ENCODE measurements around the gene PHOSPHO1. TPM values are rescaled to one million over a fixed set of nuclear protein-coding genes. Genes with fewer than 3 reads are reported as not detected.
A peak's percentile ranks its signal among the peaks of the same experiment; 100 is the strongest.

PHOSPHO1 gene
- polyA plus RNA-seq, 2 of the 4 experiments (the other 2 are of a cell fraction), result 0.32 to 1.6 TPM

GRCh38 chr17:49231563-49231894 is 942 bp upstream of the PHOSPHO1 start (continued):
- TF ChIP-seq ZFP36 (IDR thresholded peaks at IDR 0.05; ENCODE audit: borderline replicate concordance, partially characterized antibody), result no peak
- no peak for TF ChIP-seq HMGXB4 (CRISPR knock-in tag; IDR thresholded peaks at IDR 0.05; ENCODE audit: borderline replicate concordance)
- no peak for TF ChIP-seq MAFK (IDR thresholded peaks at IDR 0.05; ENCODE audit: partially characterized antibody)
- TF ChIP-seq CBX8 (IDR thresholded peaks at IDR 0.05), result no peak

- DNase-seq (ENCODE audit: low read depth in 1 of 2, low spot score in 1 of 2), result no peak
- POLR2A ChIA-PET, result interaction anchor here (0.6 kb wide), 2 partner anchors 175 to 234 kb away, joined by 3 to 5 read pairs; no protein-coding TSS in a partner anchor
- no peak for FAIRE-seq
- H3K9me3 ChIP-seq, result no peaks in the 10 kb centered on the region
- peaks cover 16% of the 10 kb centered on the region for H3K4me1 ChIP-seq
- ATAC-seq, result peak; percentile 7 to 11; a peak in 5 of 6 replicates
- CTCF ChIA-PET, result interaction anchor here (0.9 to 12.3 kb wide), 9 partner anchors 17 to 551 kb away, joined by 3 to 224 read pairs (median 3); partner anchors contain the start of genes ABI3 and GNGT2
- 20% methylated on average over 25 of the region's 36 CpGs for WGBS (ENCODE audit: missing lambda C conversion rate)
- peak overlapping the region; percentile 62 for H3K4me3 ChIP-seq
- H3K27ac ChIP-seq, result peak overlapping the region; percentile 33 to 74; a peak in 5 of 6 replicates
- TF ChIP-seq, protein P1, sequence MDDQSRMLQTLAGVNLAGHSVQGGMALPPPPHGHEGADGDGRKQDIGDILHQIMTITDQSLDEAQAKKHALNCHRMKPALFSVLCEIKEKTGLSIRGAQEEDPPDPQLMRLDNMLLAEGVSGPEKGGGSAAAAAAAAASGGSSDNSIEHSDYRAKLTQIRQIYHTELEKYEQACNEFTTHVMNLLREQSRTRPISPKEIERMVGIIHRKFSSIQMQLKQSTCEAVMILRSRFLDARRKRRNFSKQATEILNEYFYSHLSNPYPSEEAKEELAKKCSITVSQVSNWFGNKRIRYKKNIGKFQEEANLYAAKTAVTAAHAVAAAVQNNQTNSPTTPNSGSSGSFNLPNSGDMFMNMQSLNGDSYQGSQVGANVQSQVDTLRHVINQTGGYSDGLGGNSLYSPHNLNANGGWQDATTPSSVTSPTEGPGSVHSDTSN (IDR thresholded peaks at IDR 0.05), result no peak
- TF ChIP-seq MAZ (IDR thresholded peaks at IDR 0.05; ENCODE audit: borderline replicate concordance, low read depth, low read length) (no peak), CHD4 (IDR thresholded peaks at IDR 0.05; ENCODE audit: borderline replicate concordance) (no peak), SREBF2 (IDR thresholded peaks at IDR 0.05) (no peak), TP53 (CRISPR knock-in tag; IDR thresholded peaks at IDR 0.05) (no peak), HDAC2 (IDR thresholded peaks at IDR 0.05) (no peak), EHF (CRISPR knock-in tag; IDR thresholded peaks at IDR 0.05) (no peak), ZFP36 (IDR thresholded peaks at IDR 0.05; ENCODE audit: borderline replicate concordance, partially characterized antibody) (peak; percentile 67)
- TF ChIP-seq, protein P2, sequence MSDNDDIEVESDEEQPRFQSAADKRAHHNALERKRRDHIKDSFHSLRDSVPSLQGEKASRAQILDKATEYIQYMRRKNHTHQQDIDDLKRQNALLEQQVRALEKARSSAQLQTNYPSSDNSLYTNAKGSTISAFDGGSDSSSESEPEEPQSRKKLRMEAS (IDR thresholded peaks at IDR 0.05), result no peak
- peak overlapping the region; percentile 97 for H3K4me2 ChIP-seq
Measured at GRCh38 chr17:49229805-49230600, 584 bp downstream of the PHOSPHO1 start.

DNA sequence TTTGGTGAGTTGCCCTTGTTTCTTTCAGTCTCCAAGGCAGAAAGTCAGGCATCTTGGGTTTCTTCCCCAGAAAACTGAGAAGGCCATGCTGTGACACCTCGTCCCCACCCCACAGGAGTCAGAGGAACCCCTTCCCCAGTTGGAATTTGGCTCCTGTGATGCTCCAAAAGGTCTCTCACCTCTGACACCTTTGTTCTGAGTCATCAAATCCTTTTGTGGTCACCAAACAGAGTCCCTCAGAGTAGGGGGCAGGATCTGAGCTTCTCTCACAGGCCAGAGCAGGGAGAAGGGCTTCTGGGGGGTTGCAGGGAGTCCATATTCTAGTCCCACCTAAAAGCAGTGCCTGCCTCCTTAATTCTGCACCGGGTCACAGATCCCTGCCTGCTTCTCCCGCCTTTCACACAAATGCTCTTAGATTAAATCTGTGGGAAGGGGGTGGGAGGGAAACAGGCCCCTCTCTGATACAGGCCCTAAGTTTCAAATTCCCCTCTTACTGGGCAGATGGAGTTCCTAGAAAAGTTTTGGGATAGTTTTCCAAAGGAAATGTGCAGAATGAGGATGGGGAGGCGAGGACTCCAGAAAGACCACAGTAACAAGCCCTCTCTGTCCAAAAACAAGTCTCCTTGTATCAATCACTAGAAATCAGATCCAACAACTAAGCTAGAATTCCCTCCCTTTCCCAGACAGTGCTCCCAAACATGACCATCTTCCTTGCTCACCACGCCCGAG is 1.3 kb downstream of the PHOSPHO1 start:
- TF ChIP-seq MYC (IDR thresholded peaks at IDR 0.05; ENCODE audit: borderline replicate concordance, low read length), result no peak
- 71% methylated on average over 6 of the region's 6 CpGs for WGBS (ENCODE audit: missing lambda C conversion rate)
- H3K27ac ChIP-seq, result no peak overlapping the region
- ATAC-seq, result no peak
- no peaks in the 10 kb centered on the region for H3K9me3 ChIP-seq
- ChIA-PET CTCF (interaction anchor here (0.7 to 12.3 kb wide), 21 partner anchors 11 to 558 kb away, joined by 3 to 224 read pairs (median 4); partner anchors contain the start of genes ABI3 and GNGT2), POLR2A (no interaction called here)
- H3K4me3 ChIP-seq, result no peak overlapping the region
- no peak for DNase-seq (ENCODE audit: low read depth in 1 of 2, low spot score in 1 of 2)
- peak overlapping the region; percentile 97 for H3K4me2 ChIP-seq
- FAIRE-seq, result no peak
- H3K4me1 ChIP-seq, result peaks cover 16% of the 10 kb centered on the region
